ENCODE data around the gene S1PR4.

The S1PR4 gene

GRCh38 chr19:3224346-3225168 is 46.0 kb downstream of the S1PR4 start, which contains the start of gene CELF5:
TSS of gene CELF5 (plus strand) at chr19:3224661. CDS start at chr19:3224740, 79 bp downstream.
- DNase-seq = peak; percentile 17

- no peak for DNase-seq
Measured at GRCh38 chr19:3225169-3225485, 46.6 kb downstream of the S1PR4 start.

GRCh38 chr19:3225677-3226093 is 47.1 kb downstream of the S1PR4 start:
- no peak for DNase-seq

GRCh38 chr19:3227054-3227626 is 48.6 kb downstream of the S1PR4 start:
- DNase-seq = no peak

- no peak for DNase-seq
Measured at GRCh38 chr19:3229346-3229743, 50.8 kb downstream of the S1PR4 start.

All from inflammatory macrophage treated with lipopolysaccharide for 4 hours (primary cell).